GM23248 (cell line): ENCODE results near the gene TMIE. TPM values are rescaled to one million over a fixed set of nuclear protein-coding genes. Genes with fewer than 3 reads are reported as not detected.

Experiments used
- DNase-seq: peaks from one replicate; pipeline ENCODE4 v3.0.0-alpha.2; 2015
- H2AFZ ChIP-seq: fragments of 200-600 bp; sonication (generic); 2 replicates; pipeline ENCODE4 v1.6.1; 2016; ENCODE audit warnings: antibody characterized with exemption
- H3F3A ChIP-seq: fragments of 200-600 bp; sonication (generic); 2 replicates; pipeline ENCODE4 v1.6.1; 2016; ENCODE audit warnings: mild to moderate bottlenecking, antibody characterized with exemption, mixed run types; ENCODE audit not compliant: insufficient read depth
- H3K27ac ChIP-seq: fragments of 200-600 bp; sonication (generic); 2 replicates; pipeline ENCODE4 v1.5.1; 2016; ENCODE audit warnings: mild to moderate bottlenecking
- H3K27me3 ChIP-seq: fragments of 200-600 bp; sonication (generic); replicated peaks from 2 replicates; pipeline ENCODE4 v1.6.1; 2016; ENCODE audit warnings: mild to moderate bottlenecking; ENCODE audit not compliant: insufficient read depth
- H3K36me3 ChIP-seq: fragments of 200-600 bp; sonication (generic); 2 replicates; pipeline ENCODE4 v1.6.1; 2016; ENCODE audit warnings: low read depth, mild to moderate bottlenecking
- H3K4me1 ChIP-seq: fragments of 200-600 bp; sonication (generic); 2 replicates; pipeline ENCODE4 v1.6.1; 2016; ENCODE audit warnings: mild to moderate bottlenecking; ENCODE audit not compliant: insufficient read depth
- H3K4me2 ChIP-seq: fragments of 200-600 bp; sonication (generic); one replicate; pipeline ENCODE4 v1.6.1; 2016; ENCODE audit warnings: mild to moderate bottlenecking; ENCODE audit not compliant: unreplicated experiment
- H3K4me3 ChIP-seq: fragments of 200-600 bp; sonication (generic); 2 replicates; pipeline ENCODE4 v1.5.1; 2016; ENCODE audit warnings: mild to moderate bottlenecking
- H3K79me2 ChIP-seq: fragments of 200-600 bp; sonication (generic); 2 replicates; pipeline ENCODE4 v1.6.1; 2016; ENCODE audit warnings: mild to moderate bottlenecking; ENCODE audit not compliant: insufficient read depth
- H3K9ac ChIP-seq: fragments of 200-600 bp; sonication (generic); 2 replicates; pipeline ENCODE4 v1.6.1; 2016; ENCODE audit warnings: mild to moderate bottlenecking
- H3K9me2 ChIP-seq: fragments of 200-600 bp; sonication (generic); 2 replicates; pipeline ENCODE4 v1.6.1; 2016; ENCODE audit warnings: mixed run types, mild to moderate bottlenecking, moderate library complexity; ENCODE audit not compliant: insufficient read depth
- H3K9me3 ChIP-seq: fragments of 200-600 bp; sonication (generic); one replicate; pipeline ENCODE4 v1.6.1; 2017; ENCODE audit warnings: low read depth
- H4K20me1 ChIP-seq: fragments of 200-600 bp; sonication (generic); 2 replicates; pipeline ENCODE4 v1.6.0; 2016; ENCODE audit not compliant: insufficient read depth
- EZH2 ChIP-seq: fragments of 200-600 bp; sonication (generic); IDR thresholded peaks from 2 replicates; pipeline ENCODE4 v1.6.1; 2018; ENCODE audit warnings: antibody characterized with exemption, mild to moderate bottlenecking; ENCODE audit not compliant: insufficient read depth, poor library complexity, severe bottlenecking
- EZH2phosphoT487 ChIP-seq: fragments of 200-600 bp; sonication (generic); IDR thresholded peaks from 2 replicates; pipeline ENCODE4 v1.6.1; 2018; ENCODE audit warnings: antibody characterized with exemption, moderate library complexity, mild to moderate bottlenecking, low read depth; ENCODE audit not compliant: insufficient read depth
- WGBS, 2 experiments: methylation state at CpG; one replicate each; pipeline ENCODE4 v1.1.6; 2015 to 2017; ENCODE audit warnings: low lambda C conversion rate in 2 of 2, low coverage in 1 of 2; ENCODE audit errors: missing lambda C conversion rate in 2 of 2; 5-methylcytosine and 5-hydroxymethylcytosine counted together
- in situ Hi-C: fragments of 300-500 bp; cut with MboI; formaldehyde crosslinking; loops from 2 replicates; pipeline ENCODE4 v1.15.0; 2020
- polyA plus RNA-seq: library from polyadenylated mRNA; unstranded; fragments of >200 nt; fragmentation: Nextera tagmentation; extraction: Ambion mirVana; gene quantifications from 2 replicates; pipeline ENCODE4 v1.2.1, GENCODE V29; 2016
- total RNA-seq: library from RNA; depleted of rRNA; stranded (reverse); fragments of >200 nt; shearing (Covaris generic); gene quantifications from 2 replicates; pipeline ENCODE4 v1.2.3, GENCODE V29; 2014

Gene TMIE
- total and polyA plus RNA-seq, 2 experiments from 2014 or later: 0.11 TPM; not detected in 1

- H3K9me3 ChIP-seq: no peaks in the 10 kb centered on the region
- H3K4me1 ChIP-seq: peaks cover 4% of the 10 kb centered on the region; the same call in 1 of the 2 replicates
- H3K9me2 ChIP-seq: no peaks in the 10 kb centered on the region
- no peaks in the 10 kb centered on the region for H3F3A ChIP-seq
- TF ChIP-seq EZH2phosphoT487 (no peak), EZH2 (no peak)
- in situ Hi-C loops: no loop called here
- H3K27me3 ChIP-seq: no peaks in the 10 kb centered on the region
- no peak overlapping the region for H2AFZ ChIP-seq
- DNase-seq: peak; percentile 81
- 37 to 38% methylated on average over 17 of the region's 17 CpGs for WGBS, 2 experiments
- peak overlapping the region; percentile 27 for H3K4me2 ChIP-seq
- no peaks in the 10 kb centered on the region for H3K79me2 ChIP-seq
- H3K9ac ChIP-seq: no peak overlapping the region
- H3K36me3 ChIP-seq: no peaks in the 10 kb centered on the region
- H4K20me1 ChIP-seq: no peaks in the 10 kb centered on the region
- no peak overlapping the region for H3K4me3 ChIP-seq
- H3K27ac ChIP-seq: no peak overlapping the region
Observed at GRCh38 chr3:46662771-46663551, 38.2 kb upstream of the TMIE start.

- Histone ChIP-seq H3K9me2 (no peaks in the 10 kb centered on the region), H3K9ac (no peak overlapping the region), H3K27ac (no peak overlapping the region), H3K4me3 (no peak overlapping the region), H2AFZ (no peak overlapping the region), H3K27me3 (no peaks in the 10 kb centered on the region), H3K79me2 (no peaks in the 10 kb centered on the region), H3K36me3 (no peaks in the 10 kb centered on the region), H4K20me1 (no peaks in the 10 kb centered on the region), H3K4me1 (peaks cover 4% of the 10 kb centered on the region; the same call in 1 of the 2 replicates), H3F3A (no peaks in the 10 kb centered on the region), H3K4me2 (peak overlapping the region; percentile 27), H3K9me3 (no peaks in the 10 kb centered on the region)
- no peak for TF ChIP-seq EZH2
- no peak for TF ChIP-seq EZH2phosphoT487
- DNase-seq: peak; percentile 19
- in situ Hi-C loops: no loop called here
- WGBS, 2 experiments: 68 to 77% methylated on average over 8 of the region's 8 CpGs
Observed at GRCh38 chr3:46663591-46664135, 37.5 kb upstream of the TMIE start.

GRCh38 chr3:46664188-46664970, 36.8 kb upstream of the TMIE start:
- no peak overlapping the region for H3K9ac ChIP-seq
- no peak overlapping the region for H2AFZ ChIP-seq
- H3K79me2 ChIP-seq: no peaks in the 10 kb centered on the region
- no peak for DNase-seq
- H3K4me1 ChIP-seq: peaks cover 4% of the 10 kb centered on the region; the same call in 1 of the 2 replicates
- TF ChIP-seq EZH2 (no peak), EZH2phosphoT487 (no peak)
- H3K36me3 ChIP-seq: no peaks in the 10 kb centered on the region
- in situ Hi-C loops: no loop called here
- no peaks in the 10 kb centered on the region for H3K9me3 ChIP-seq
- no peaks in the 10 kb centered on the region for H4K20me1 ChIP-seq
- no peaks in the 10 kb centered on the region for H3K9me2 ChIP-seq
- H3K27me3 ChIP-seq: no peaks in the 10 kb centered on the region
- H3K4me2 ChIP-seq: no peak overlapping the region
- no peak overlapping the region for H3K4me3 ChIP-seq
- no peak overlapping the region for H3K27ac ChIP-seq
- no peaks in the 10 kb centered on the region for H3F3A ChIP-seq
- 85 to 88% methylated on average over 5 to 6 of the region's 6 CpGs for WGBS, 2 experiments

- DNase-seq: no peak
- in situ Hi-C loops: no loop called here
- TF ChIP-seq EZH2phosphoT487: no peak
- TF ChIP-seq EZH2: no peak
- no peak overlapping the region for H3K4me3 ChIP-seq
- no peak overlapping the region for H2AFZ ChIP-seq
- H4K20me1 ChIP-seq: no peaks in the 10 kb centered on the region
- peaks cover 4% of the 10 kb centered on the region; the same call in 1 of the 2 replicates for H3K4me1 ChIP-seq
- H3K9me2 ChIP-seq: no peaks in the 10 kb centered on the region
- H3K27ac ChIP-seq: no peak overlapping the region
- H3K36me3 ChIP-seq: no peaks in the 10 kb centered on the region
- no peaks in the 10 kb centered on the region for H3K9me3 ChIP-seq
- H3K9ac ChIP-seq: no peak overlapping the region
- H3K79me2 ChIP-seq: no peaks in the 10 kb centered on the region
- WGBS, 2 experiments: 69 to 74% methylated on average over 22 to 23 of the region's 23 CpGs
- no peak overlapping the region for H3K4me2 ChIP-seq
- no peaks in the 10 kb centered on the region for H3F3A ChIP-seq
- no peaks in the 10 kb centered on the region for H3K27me3 ChIP-seq
Observed at GRCh38 chr3:46664971-46665762, 36.0 kb upstream of the TMIE start.
